GM19043 (cell line): ENCODE results near the gene NECTIN2.
A peak's percentile ranks its signal among the peaks of the same experiment; 100 is the strongest.
"Not testable (repeated sequence)": the region's sequence is repeated elsewhere in the genome, so short reads cannot be mapped to it uniquely, and the experiment has no call there.

ENCODE experiments used
- ATAC-seq: cut with Tn5 transposase; IDR thresholded peaks from one replicate; pipeline ENCODE4 v1.9.1; 2021; ENCODE audit warnings: low read depth; ENCODE audit not compliant: unreplicated experiment

Gene NECTIN2

GRCh38 chr19:44882063-44882462 lies 36.0 kb downstream of the NECTIN2 start:
- ATAC-seq, result no peak

DNA sequence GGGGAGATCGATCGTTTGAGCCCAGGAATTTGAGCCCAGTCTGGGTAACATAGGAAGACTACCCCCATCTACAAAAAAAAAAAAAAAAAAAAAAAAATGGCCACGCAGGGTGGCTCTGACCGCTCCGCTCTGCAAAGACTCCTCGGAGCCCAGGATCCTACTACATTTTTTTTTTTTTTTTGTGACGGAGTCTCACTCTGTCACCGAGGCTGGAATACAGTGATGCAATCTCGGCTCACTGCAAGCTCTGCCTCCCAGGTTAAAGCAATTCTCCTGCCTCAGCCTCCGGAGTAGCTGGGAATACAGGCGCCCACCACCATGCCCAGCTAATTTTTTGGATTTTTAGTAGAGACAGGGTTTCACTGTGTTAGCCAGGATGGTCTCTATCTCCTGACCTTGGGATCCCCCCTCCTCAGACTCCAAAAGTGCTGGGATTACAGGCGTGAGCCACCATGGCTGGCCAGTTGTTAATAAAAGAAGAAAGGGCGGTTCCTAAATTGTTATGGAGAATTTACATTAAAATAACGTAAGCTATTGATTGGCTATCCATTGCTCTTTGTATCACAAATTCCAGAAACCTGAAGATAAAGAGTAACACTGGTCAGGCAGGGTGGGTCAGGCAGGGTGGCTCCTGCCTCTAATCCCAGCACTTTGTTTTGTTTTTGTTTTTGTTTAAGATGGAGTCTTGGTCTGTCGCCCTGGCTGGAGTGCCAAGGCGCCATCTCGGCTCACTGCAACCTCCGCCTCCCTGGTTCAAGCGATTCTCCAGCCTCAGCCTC lies 36.7 kb downstream of the NECTIN2 start:
- not testable (repeated sequence) for ATAC-seq

GRCh38 chr19:44883922-44884321 lies 37.8 kb downstream of the NECTIN2 start:
- ATAC-seq, result no peak

DNA sequence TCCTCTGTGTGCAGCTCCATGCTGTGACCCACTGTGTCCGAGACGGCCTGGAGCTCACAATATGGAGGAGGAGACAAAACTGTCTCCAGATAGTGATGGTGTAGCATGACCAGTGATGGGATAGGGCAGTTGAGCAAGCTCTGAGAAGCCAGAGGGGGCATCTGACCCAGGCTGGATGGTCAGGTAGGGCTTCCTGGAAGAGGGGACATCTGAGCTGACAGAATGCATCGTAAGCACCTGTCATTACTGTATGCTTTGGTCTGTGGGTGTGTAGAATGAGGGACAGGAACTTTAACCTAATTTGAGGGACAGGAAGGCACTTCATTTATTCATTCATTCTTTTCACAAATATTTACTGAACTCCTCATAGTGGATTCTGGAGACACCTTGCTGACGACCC lies 38.5 kb downstream of the NECTIN2 start:
- no peak for ATAC-seq

- ATAC-seq, result no peak
Observed at GRCh38 chr19:44886141-44886540, 40.0 kb downstream of the NECTIN2 start.

- no peak for ATAC-seq
Observed at GRCh38 chr19:44887648-44888047, 41.6 kb downstream of the NECTIN2 start.

DNA sequence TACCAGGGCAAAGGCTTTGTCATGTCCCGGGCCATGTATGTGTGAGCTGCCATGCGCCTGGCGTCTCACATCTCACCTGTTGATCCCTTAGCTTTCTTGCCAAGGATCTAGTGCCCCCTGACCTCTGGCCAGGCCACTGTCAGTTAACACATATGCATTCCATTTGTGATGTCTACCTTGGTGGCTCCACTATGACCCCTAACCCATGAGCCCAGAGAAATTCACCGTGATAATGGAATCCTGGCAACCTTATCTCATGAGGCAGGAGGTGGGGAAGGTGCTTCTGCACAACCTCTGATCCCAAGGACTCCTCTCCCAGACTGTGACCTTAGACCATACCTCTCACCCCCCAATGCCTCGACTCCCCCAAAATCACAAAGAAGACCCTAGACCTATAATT lies 42.2 kb downstream of the NECTIN2 start:
- not testable (repeated sequence) for ATAC-seq

DNA sequence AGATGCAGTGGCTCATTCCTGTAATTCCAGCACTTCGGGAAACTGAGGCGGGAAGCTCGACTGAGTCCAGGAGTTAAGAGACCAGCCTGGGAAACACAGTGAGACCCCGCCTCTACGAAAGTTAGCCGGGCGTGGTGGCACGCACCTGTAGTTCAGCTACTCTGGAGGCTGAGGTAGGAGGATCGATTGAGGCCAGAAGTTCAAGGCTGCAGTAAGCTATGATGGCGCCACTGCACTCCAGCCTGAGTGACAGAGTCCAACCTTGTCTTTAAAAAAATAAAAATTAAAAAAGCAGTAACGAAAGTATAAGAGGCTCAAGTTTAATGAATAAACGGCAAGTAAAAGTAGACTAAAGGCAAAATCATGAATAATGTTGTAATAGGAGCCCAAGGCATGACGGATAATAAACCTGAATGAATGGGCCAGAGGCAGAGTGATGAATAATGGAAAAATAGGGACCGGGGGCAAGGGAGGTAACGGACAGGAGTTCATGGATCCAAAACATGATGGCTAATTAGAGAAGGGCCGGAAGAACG lies 43.8 kb downstream of the NECTIN2 start:
- no peak for ATAC-seq

DNA sequence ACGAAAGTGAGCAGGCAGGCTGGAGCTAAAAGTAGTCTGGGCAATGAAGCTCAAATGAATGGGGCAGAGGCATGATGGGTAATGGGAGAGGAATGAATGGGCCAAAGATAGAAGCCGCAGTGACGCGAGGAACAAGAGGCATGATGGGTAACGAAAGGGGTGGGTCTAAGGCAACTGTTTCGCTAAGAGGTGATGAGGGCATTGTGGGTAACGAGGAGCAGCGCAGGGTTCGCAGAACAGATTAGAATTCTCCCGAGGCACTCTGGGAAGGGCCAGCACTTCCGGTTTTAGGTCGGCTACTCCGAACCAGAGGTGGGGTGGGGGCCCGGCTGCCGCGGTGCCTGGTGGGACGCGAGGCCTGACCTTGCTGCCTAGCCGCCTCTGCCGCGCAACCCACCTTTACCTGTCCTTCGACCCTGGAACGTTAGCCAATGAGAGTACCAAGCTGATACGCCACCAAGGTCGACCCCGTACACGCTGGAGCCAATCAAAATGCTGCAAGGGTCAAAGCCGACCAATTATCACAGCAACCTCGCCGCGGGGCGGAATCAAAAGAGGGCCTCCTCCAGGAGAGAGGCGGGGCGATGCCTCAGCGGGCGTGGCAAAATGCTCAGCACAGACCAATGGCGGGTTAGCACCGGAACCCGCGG lies 44.4 kb downstream of the NECTIN2 start:
- peak; percentile 72 for ATAC-seq

DNA sequence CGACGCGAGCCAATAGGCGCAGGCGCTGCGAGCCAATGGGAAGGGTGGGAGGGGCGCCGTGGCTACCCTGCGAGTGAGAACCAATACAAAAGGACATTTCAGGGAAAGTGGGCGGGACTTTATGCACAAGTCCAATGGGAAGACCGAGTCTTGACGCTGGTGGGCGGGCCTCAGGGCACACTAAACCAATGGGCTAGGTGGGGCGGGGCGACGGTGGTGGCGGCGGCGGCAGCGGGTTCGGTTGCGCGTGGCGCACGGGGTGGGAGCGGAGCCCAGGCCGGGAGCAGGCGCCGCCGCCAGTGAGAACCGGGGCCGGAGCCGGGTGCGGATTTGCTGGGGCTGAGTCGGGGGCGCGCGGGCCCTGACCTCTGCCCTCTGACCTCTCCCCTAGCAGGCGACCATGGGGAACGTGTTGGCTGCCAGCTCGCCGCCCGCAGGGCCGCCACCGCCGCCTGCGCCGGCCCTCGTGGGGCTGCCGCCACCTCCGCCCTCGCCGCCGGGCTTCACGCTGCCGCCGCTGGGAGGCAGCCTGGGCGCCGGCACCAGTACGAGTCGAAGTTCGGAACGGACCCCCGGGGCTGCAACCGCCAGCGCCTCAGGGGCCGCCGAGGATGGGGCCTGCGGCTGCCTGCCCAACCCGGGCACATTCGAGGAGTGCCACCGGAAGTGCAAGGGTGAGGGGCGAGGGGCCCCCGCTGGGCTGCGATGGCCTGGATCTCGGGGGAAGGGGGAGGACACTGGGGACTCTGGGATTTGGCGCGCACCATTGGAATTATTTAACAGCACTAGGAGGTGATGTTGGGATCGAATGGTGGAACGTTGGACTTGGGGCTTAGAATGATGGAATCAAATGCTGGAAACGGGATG lies 45.2 kb downstream of the NECTIN2 start, which contains the start of gene TOMM40:
Gene TOMM40, plus strand, starts transcription at position 239 of the 867 bp plus-strand sequence. Its CDS starts 162 bp downstream, at position 401.
- ATAC-seq, result peak; percentile 1

- no peak for ATAC-seq
Observed at GRCh38 chr19:44892932-44893331, 46.8 kb downstream of the NECTIN2 start.

- no peak for ATAC-seq
Observed at GRCh38 chr19:44893332-44894051, 47.4 kb downstream of the NECTIN2 start.

GRCh38 chr19:44894052-44894400 lies 47.9 kb downstream of the NECTIN2 start:
- no peak for ATAC-seq

DNA sequence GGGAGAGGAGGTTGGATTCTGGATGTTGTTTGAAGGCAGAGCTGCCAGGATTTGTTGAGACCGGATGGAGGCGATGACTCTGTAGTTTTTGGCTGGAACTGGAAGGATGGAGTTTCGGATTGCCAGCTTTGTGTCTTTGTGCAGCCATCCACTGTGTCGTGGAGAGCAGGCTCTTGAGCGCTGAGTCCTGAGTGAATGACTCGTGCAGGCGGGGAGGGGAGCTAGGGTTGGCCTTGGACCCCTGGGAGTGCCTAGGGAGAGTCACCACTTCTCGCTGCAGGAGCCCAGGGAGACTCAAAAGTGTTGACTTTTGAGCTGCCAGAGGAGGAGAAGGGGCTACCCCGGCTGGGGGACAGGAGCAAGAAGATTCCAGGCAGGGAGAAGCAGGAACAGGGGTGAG lies 48.8 kb downstream of the NECTIN2 start:
- ATAC-seq, result no peak

DNA sequence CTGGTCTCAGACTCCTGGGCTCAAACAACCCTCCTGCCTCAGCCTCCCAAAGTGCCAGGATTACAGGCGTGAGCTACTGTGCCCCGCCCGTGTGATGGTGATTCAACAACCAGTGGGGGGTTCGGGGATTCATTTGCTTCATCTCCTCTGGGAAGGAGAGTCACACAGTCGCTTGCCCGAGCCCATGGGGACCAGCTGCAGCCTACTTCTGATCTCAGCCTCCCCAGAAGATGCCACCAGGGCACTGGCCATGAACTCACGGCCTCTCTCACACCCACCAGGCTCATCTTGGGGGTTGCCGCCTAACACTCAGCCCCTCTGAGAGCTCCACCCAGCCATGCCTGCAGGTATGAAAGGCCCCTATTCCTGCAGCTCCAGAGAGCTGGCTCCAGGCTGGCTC lies 51.7 kb downstream of the NECTIN2 start:
- no peak for ATAC-seq

DNA sequence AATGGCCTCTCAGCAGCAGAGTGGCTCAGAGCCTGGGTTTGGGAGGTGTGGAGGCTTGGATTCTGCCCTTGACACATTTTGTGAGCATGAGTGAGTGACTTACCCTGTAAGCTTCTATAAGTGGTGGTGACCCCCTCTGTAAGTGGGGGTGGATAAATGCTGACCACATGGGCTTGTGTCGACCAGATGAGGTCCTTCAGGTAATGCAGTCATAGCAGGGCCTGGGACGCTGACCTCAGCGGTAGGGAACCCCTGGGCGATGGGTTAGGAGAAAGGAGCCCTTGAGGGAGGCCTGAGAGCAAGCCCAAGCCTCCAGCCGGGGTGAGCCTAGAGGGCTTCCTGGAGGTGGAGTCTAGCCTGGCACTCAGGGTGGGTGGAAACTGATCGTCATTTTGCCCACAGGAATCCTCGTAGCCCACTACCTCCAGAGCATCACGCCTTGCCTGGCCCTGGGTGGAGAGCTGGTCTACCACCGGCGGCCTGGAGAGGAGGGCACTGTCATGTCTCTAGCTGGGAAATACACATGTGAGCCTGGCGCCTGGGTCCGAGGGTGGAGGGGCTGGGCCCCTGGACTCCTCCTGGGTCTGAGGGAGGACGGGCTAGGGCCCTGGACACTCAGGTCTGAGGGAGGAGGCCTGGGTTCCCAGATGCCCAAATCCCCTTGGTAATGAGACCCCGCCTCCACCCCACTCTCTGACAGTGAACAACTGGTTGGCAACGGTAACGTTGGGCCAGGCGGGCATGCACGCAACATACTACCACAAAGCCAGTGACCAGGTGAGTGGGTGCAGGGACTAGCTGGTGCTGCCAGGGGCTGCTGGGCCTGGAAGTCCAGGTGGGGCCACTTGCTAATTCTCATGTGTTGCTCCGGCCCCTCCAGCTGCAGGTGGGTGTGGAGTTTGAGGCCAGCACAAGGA lies 54.5 kb downstream of the NECTIN2 start:
- no peak for ATAC-seq

GRCh38 chr19:44903216-44903601 lies 57.1 kb downstream of the NECTIN2 start:
- no peak for ATAC-seq

- no peak for ATAC-seq
Observed at GRCh38 chr19:44903602-44904425, 57.7 kb downstream of the NECTIN2 start.
